Hematopoietic multipotent progenitor cell treated with erythropoietin and hydrocortisone succinate and interleukin-3 and kit ligand, for 4 days (in vitro differentiated cells): ENCODE results near the gene TSKS.
"Not testable (repeated sequence)": the region's sequence is repeated elsewhere in the genome, so short reads cannot be mapped to it uniquely, and the experiment has no call there.

Source experiments
- DNase-seq: peaks from one replicate; pipeline ENCODE4 v3.0.0-alpha.2; 2015

The TSKS gene

DNA sequence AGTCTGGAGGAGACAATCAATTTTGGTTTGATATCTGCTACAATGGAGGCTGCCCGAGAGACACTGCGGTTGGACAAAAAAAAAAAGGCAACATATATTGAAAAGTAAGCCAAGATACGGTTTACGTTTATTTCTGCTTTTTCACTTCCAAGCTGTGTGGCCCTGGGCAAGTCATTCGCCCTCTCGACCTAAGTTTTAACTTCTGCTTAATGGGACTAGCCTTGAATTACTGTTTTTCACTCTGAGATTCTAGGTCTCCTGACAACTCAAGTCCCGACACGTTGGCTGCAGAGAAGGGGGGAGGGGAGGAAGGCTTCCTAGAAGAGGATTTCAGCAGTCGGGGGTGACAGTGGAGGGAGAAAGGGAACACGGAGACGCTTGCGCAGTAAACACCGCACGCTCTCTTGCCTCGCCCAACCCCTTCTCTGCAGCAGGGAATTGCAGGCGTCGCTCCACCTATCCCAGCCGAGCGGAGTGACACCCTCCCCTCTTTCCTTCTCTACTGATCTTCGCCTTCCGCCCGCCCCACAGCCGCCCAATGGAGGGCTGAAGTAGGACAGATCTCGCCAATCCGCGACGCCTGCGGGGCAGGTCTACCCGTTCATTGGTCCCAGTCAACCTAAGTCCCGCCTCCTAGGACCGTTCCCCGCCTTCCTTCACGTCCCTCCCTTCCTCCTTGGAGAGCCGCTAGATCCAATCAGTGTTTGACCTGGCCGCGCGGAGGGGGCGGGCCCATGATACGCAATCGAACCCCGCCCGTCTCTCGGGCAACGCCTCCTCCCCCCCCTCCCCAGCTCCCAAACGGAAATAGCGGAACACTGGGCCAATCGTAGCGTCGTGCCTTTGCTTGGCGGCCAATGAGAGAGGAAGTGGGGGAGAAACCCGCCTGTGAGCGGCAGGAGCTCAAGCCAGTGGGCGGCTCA is 3.2 kb upstream of the TSKS start:
- DNase-seq, result peak; percentile 100

DNA sequence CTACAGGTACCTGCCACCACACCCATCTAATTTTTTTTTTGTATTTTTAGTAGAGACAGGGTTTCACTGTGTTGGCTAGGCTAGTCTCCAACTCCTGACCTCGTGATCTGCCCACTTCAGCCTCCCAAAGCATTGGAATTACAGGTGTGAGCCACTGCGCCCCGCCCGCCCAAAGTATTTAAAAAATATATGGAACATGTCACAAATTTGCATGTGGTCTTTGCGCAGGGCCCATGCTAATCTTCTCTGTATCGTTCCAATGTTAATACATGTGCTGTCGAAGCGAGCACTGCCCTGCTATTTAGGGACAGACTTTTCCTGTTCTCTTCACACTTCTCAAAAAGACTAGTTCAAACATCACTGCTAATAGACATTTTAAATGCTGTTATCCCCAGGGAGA is 1.2 kb upstream of the TSKS start:
- no peak for DNase-seq

DNA sequence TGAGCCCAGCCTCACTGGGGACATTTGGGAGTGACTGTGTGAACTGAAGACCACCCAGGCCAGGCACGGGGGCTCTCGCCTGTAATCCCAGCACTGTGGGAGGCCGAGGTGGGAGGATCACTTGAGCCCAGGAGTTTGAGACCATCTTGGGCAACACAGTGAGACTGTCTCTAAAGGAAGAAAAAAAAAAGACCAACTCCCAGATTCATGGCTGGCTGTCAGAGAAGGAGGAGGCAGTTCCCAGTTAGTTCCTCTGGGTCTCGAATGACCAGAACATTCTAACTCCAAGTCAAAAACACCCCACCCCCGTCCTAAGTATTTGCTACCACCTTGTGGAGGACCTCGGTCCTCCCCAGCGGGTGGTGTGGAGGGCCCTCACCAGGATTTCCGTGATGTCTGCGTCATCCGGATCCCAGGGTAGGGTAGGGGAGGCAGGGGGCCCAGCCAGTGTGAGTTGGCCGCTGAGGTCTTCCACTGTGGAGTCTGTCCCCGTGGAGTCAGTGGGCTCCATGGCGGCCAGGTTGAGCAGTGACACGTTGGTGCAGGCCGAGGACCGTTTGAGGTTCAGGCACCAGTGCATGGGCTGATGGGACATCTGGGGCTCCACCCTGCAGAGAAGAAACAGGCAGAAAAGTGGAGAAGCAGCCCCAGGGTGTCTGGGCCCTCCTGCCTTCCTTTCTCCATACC is 1.3 kb downstream of the TSKS start:
- DNase-seq, result peak; percentile 70

DNA sequence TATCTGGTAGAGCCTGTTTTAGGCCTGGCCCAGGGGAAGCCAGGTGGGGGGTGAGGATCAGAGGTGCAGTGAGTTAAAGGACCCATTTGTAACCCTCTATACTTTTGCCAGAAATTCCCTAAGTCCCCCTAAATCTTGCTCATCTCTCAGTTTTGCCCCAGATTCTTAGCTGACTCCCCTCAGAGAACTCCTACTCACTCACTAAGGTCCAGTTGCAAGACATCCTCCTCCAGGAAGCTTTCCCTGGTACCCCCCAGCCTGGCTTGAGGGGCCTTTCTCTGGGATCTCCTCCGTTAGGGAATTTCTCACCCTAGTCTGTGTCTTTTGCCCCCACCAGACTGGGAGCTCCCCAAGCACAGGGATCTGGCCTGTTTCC is 1.9 kb downstream of the TSKS start:
- DNase-seq, result no peak

DNA sequence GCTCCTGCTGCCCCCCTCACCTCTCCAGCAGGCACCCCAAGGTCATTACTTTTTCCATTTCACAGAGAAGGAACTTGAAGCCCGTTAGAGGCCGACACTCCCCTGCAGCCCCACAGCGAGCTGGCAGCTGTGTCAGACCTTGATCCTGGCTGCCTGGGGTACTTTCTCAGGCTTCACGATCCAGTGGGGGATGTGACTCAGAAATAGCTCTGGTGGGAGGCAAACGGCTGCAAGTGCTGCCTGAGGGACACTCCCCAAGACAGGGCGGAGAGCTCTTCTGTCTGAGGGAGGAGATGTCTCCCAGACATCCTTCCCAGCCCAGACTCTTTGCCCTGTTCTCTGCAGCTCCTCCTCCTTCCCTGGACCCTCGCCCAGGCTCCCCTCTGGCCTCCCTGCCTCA is 4.8 kb downstream of the TSKS start:
- DNase-seq, result no peak

DNA sequence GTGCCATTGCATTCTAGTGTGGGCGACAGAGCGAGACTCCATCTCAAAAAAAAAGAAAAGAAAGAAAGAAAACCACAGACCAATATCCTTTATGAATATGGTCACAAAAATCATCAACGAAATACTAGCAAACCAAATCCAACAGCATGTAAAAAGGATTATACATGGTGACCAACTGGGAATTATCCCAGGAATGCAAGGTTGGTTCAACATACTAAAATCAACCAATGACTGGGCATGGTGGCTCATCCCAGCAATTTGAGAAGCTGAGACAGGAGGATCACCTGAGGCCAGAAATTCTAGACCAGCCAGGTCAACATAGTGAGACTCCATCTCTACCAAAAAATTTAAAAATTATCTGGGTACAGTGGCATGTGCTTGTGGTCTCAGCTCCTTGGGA is 7.2 kb downstream of the TSKS start:
- no peak for DNase-seq

DNA sequence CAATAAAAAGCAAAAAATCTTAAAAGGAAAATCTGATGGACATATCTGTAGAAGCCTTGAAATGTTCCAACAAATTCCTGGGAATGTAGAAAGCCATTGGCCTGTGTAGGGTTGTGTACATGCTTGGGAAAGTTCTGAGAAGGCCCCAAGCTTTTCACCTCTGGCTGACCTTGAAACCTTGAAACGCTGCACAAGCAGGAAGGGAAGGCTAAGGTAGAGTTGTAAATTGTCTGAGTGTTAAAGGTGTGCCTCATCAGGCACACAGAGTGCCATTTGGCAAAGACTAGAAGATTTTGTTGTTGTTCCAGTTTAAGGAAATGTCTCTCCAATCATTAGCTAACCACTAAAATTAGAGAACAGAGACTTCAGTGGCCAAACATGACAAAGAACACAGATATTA is 10.4 kb downstream of the TSKS start:
- no peak for DNase-seq

DNA sequence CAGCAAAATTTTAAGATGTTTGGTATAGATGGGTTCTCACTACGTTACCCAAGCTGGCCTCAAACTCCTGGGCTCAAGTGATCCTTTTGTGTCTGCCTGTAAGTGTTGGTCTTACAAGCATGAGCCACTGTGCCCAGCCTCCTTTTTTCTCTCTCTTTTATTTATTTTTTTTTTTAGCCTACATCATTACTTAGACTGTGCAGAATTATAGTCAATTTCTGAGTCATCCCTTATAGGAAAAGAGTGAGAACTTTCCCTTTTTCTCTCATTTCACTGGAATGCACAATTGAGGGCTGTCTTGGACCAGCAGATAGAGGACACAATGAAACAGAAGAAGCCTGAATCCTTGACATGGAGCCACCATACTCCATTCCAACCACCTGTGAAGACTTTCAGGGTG is 13.3 kb downstream of the TSKS start:
- DNase-seq, result no peak

DNA sequence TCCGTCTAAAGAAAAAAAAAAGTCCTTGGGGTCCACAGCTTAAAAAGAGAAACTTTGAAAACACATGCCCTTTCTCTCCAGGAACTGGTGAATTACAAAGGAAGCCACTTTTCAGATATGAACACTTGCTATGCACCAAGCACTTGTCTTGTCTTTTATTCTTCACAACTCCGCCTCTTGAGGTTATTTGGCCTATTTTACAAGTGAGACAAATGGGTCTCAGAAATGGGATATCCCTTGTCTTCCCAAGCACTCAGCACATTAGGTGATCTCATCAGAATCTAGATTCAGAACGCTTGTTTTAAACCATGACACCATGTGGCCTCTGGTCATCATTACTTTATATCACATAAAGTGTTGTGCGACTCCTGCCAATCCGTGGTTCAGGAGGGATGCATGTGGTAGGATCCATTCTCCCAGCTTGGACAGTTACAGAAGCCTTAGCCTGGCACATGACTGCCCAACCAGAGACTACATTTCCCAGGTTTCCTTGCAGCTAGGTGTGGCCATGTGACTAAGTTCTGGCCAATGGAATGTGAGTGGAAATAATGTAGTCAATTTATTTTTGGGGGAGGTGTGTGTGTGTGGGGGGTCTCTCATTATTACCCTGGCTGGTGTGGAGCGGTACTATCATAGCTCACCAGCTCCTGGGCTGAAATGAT is 13.9 kb downstream of the TSKS start:
- DNase-seq, result peak; percentile 38

DNA sequence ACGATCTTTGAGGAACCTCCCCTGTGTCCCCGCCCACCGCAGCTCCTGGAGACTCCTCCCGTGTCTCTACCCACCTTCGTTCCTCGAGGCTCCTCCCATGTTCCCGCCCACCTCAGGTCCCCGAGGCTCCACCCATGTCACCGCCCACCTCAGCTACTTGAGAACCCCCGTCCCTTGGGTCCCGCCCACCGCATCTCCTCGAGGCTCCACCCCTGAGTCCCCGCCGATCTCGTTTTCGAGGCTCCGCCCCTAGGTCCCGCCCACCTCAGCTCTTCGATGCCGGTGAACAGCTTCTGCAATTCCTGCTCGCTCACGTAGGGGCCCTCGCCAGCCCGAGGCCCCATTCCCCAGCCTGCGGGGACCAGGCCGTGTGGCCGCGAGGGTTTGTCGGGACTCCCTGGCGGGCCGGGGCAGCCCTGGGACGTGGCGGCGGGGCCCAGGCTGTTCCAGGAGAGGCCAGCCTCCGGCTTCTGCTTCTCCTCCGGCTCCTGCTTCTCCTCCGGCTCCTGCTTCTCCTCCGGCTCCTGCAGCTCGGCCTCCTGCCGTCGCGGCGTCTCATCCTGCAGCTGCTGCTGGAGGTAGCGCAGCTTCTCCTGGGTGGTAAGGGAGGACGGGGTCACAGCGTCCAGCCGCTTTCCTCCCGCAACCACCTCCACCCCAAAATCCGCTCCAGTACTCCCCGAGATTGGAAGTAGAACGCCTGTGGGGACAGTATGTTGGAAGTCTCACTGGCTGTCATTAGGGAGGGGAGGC is 16.7 kb downstream of the TSKS start:
- peak; percentile 91 for DNase-seq

DNA sequence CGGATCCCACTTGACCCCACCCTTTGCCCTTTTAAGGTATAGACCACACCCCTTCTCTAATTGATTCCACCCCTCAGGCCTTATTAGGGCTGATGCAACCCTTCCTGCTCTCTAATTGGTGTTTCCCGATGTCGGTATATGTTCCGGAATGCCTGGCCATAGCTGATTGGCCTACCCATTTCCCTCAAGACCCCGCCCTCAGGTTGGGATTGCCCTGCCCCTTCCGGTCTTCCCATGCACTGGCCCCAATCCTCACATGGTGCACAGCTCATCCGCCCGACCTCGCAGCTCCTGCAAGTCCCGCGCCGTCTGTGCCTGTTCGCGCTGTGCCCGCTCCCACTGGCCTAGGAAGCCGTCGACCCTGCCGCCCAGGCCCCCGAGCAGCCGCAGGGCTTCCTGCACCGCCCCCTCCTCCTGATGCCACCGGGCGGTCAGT is 18.1 kb downstream of the TSKS start:
- DNase-seq, result no peak

DNA sequence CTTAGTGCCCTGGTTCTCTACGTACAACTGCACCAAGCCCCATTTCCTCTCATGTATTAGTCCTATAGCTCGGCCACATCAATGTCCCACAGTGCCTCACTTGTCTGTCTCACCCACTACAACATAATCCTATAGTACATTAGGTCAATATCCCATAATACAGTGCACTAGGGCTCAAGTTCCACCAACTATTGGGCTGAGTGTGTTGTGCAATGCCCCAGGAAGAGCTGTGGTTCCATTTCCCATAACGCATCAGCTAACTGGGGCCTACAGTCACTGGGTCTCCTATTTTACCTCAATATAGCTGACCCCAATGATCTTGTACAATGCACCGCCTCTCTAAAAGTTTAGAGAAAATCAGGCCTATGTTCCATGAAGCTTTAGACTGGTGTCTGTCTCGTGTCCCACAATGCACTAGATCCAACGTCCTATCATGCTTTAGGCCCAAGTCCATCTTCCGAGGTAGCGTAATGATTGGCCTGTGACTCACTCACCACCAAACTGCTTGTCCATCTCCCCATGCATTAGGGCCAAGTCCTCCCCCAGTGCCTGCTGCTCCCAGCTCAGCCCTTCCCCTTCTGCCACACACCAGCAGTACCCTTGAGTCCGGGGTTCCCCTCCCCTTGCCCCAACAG is 21.8 kb downstream of the TSKS start:
- DNase-seq, result peak; percentile 35

DNA sequence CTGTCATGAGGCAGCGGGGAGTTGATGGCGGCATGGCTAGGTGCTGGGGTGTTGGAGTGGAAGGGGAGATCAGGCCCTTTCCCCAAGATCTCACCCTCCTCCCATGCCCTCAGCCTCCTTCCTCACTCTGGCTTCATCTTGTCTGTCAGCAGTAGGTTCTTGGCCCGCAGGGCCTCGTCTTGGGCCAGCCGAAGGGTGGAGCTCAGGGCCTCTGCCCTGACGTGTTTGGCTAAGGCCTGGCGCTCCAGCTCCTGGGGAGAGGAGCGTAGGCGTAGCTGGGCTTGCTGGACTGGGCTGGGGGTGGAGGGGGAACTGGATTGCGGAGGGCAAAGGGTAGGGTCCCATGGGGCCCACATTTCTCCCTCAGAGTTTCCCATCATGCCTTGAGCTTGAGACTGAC is 23.2 kb downstream of the TSKS start:
- no peak for DNase-seq

DNA sequence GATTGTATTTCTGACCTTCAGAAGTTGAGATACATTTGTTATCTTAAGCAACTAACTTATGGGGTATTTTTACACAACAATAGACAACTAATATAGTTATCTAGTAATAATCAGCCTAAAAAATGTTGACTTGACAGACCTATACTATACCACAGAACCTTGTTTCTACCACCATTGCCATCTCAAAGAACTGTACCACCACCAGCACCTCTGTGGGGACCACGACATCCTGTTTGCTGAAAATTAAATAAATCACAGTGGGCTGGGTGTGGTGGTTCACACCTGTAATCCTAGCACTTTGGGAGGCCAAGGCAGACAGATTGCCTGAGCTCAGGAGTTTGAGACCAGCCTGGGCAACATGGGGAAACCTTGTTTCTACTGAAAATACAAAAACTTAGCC is 24.0 kb downstream of the TSKS start:
- no peak for DNase-seq

DNA sequence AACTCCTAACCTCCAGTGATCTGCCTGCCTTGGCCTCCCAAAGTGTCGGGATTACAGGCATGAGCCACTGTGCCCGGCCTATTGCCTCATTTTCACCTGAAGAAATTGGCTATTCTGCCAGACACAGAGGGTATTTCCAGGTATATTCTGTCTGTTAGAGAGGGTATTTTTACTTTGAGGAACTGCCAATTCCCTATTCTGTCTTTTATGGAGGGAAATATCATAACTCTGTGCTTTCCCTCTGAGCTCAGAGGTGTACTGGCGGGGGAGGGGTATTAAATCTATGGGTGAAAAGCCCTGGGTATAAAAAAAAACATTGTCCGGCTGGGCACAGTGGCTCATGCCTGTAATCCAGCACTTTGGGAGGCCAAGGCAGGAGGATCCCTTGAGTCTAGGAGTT is 24.8 kb downstream of the TSKS start:
- no peak for DNase-seq

DNA sequence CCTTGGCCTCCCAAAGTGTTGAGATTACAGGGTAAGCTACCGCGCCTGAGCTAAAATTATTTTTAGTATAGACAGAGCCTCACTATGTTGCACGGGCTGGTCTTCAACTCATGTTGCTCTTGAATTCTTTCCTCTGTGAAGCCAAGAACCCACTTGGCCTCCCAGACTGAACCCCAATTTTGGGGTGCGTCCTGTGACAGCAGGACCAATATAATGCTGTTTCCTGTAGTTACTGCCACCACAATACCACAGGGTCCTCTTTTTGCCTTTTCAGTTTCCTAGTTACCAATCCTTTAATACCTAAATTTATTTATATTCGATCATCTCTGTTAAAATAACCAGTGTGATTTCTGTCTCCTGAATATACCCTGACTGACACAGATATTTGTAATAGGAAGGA is 32.9 kb downstream of the TSKS start:
- DNase-seq, result peak; percentile 65

DNA sequence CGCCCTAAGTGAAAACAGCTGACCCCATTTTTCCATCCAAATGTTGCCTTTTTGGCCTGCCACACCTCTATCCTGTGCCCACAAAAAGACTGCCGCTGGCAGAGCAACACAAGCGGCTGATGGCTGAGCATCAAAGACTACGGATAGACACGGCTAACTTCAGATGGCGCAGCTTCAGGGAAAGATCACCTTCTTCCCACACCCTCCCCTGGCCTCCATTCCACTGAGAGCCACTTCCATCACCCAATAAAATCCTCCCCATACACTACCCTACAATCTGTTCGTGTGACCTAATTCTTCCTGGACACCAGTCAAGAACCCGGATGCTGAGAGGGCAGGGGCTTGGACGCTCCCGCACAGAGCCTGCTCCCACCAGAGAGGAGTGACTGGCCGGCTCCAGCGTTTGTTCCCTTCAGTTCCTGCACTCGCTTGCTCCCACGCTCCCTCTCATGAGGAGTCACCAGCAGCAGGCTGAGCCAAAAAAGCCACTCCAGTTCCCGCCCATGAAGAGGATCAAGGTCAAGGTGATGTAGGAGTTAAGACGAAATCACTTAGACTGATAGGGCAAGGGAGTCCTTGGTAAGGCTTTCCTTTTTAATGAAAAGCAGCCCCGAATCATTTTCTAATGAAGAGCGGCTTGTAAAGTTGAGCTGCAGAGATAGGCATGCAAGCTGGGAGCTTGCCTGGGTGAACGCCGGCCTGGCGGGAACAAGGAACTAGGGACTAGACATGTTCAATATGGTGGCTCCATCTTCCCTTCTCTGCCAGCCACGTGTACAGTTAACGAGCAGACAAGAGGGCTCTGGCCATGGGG is 35.7 kb downstream of the TSKS start:
- DNase-seq, result no peak

DNA sequence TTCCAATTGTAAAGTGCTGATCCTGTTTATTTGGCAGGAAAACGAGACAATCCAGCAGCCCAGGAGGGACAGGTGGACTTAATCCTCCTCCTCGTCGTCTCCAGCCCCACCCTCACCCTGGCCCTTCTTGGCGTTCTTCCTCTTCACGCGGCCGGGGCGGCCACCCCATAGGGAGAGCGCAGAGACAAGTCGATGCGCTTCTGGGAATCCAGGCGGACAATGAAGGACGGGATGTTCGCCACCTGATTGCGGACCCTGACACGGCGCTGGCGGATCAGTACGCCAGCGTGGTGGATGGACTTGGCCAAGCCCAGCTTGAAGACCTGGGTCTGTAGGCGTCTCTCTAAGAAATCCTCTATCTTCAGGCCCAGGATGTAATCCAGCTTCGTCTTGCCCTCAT is 43.7 kb downstream of the TSKS start:
- not testable (repeated sequence) for DNase-seq

DNA sequence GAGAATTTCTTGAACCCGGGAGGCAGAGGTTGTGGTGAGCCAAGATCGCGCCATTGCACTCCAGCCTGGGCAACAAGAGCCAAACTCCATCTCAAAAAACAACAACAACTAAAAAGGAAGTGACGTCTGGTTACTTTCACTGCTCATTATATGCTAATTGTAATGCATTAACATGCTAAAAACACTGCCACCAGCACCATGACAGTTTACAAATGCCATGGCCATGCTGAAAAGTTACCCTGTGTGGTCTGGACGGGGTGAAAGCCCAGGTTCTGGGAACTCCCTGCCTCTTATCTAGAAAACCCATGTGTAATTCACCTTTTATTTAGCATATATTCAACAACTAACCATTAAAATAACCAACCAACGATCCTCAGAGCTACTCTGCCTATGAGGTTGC is 44.1 kb downstream of the TSKS start:
- DNase-seq, result no peak

DNA sequence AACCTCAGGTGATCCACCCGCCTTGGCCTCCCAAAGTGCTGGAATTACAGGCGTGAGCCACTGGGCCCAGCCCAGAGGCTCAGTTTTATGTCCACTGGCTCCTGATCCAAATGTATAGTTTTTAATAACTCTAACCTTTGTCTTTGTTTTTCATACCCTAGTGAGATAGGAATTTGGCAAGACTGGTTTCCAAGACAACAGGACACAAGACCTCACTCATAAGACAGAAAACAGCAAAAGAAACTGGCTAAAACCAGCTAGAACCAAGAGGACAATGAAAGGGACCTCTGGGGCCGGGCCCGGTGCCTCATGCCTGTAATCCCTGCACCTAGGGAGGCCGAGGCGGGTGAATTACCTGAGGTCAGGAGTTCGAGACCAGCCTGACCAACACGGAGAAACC is 44.6 kb downstream of the TSKS start:
- DNase-seq, result peak; percentile 10

DNA sequence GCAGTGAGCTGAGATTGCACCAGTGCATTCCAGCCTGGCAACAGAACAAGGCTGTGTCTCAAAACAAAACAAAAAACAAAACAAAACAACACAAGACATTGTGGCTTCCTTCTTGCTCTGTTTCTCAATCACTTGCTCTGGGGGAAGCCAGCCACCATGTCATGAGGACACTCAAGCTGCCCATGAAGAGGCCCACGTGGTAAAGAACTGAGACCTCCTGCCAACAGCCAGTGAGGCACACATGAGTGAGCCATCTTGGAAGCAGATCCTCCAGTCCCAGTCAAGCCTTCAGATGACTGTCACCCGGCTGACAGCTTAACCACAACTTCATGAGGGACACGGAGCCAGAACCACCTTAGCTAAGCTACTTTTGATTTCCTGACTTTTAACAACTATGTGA is 47.0 kb downstream of the TSKS start:
- DNase-seq, result peak; percentile 27
